ENCODE measurements around the gene UHRF2.

UHRF2 gene

DNA sequence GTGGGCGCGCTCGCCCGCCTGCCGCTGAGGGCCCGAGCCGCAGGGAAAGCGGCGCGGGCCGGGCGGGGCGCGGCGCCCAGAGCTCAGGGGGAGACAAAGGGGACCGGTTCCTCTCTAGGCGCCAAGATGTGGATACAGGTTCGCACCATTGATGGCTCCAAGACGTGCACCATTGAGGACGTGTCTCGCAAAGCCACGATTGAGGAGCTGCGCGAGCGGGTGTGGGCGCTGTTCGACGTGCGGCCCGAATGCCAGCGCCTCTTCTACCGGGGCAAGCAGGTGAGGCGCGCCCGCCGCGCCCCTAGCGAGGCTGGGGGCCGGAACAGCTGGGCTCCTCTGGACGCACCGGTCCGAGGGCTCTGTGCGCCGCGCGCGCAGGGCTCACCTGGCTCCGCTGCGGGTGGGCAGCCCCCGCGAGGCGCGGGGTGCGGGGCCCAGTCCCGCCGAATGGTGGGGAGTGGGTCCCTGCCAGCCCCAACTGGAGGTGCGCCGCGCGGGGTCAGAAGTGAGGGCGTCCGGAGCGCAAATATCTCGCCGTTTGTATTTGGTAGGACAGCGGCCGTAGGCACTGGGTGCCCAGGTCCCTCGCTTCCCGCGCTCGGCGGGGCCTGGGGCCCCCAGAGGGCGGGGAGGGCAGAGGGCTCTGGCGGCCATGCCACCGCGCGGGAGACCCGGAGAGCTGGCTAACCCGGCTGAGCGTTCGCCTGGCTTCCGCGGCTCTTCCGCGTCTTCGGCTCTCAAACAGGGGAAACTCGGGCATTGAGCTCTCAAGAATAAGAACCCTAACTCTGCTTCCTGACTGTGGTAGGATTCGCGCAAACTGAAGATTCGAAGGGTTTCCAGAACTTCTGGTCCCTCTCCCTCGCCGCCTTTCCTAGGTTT lies 607 bp downstream of the UHRF2 start:
- Mint-ChIP-seq H3K36me3 (peaks cover 6% of the 10 kb centered on the region), H3K4me1 (peaks cover 44% of the 10 kb centered on the region), H3K9me3 (no peaks in the 10 kb centered on the region), H3K27me3 (no peaks in the 10 kb centered on the region), H3K27ac (peak overlapping the region; percentile 84), H3K4me3 (peak overlapping the region; percentile 88)

DNA sequence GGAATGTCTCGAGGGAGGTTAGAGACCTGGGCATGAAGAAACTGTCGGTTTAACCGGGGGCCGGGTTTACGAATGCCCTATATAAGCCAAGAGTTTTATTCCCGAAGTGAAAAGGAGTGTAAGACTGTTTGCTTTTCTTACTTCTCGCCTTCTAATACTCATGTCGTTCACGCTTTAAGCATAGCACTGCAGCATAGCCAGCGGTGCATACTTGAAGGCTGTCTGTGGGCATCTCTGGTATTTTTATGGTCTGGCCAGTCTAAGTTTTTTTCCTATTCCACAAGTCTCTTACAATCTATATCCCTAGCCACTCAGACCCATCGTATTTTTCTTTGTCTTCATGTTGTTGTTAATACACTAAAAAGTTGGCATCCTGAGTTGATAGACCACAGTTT lies 1.2 kb downstream of the UHRF2 start:
- peaks cover 6% of the 10 kb centered on the region for H3K36me3 Mint-ChIP-seq
- H3K27ac Mint-ChIP-seq, result peak overlapping the region; percentile 84
- peaks cover 51% of the 10 kb centered on the region for H3K4me1 Mint-ChIP-seq
- H3K9me3 Mint-ChIP-seq, result no peaks in the 10 kb centered on the region
- H3K27me3 Mint-ChIP-seq, result no peaks in the 10 kb centered on the region
- peak overlapping the region; percentile 88 for H3K4me3 Mint-ChIP-seq

GRCh38 chr9:6415266-6415665 lies 2.3 kb downstream of the UHRF2 start:
- H3K4me1 Mint-ChIP-seq, result peaks cover 53% of the 10 kb centered on the region
- peak overlapping the region; percentile 88 for H3K4me3 Mint-ChIP-seq
- H3K9me3 Mint-ChIP-seq, result no peaks in the 10 kb centered on the region
- no peak overlapping the region for H3K27ac Mint-ChIP-seq
- no peaks in the 10 kb centered on the region for H3K27me3 Mint-ChIP-seq
- H3K36me3 Mint-ChIP-seq, result peaks cover 6% of the 10 kb centered on the region

DNA sequence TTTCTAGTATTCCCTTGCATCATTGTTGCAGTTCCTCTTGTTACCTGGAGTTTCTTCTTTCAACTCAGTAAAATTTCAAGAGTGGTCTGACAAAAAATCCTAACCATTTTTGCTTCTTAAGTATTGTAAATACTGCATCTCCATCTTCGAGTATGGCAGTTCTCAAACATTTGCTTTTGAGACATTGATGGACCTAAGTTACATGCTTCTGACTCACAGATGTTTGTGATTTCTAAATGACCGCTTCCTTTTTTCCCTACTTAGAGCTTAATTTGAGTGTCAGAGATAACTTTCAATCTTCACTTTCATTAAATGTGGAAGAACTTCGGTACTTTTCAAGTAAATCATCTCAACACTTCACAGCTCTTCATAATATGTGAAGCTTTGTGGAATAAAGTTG lies 4.2 kb downstream of the UHRF2 start:
- Mint-ChIP-seq H3K4me3 (peak overlapping the region; percentile 12), H3K4me1 (peaks cover 66% of the 10 kb centered on the region), H3K27me3 (no peaks in the 10 kb centered on the region), H3K9me3 (no peaks in the 10 kb centered on the region), H3K36me3 (peaks cover 8% of the 10 kb centered on the region), H3K27ac (peak overlapping the region; percentile 6)

GRCh38 chr9:6418764-6419163 lies 5.8 kb downstream of the UHRF2 start:
- Mint-ChIP-seq H3K4me1 (peaks cover 78% of the 10 kb centered on the region), H3K4me3 (no peak overlapping the region), H3K9me3 (no peaks in the 10 kb centered on the region), H3K27ac (peak overlapping the region; percentile 46), H3K36me3 (peaks cover 8% of the 10 kb centered on the region), H3K27me3 (no peaks in the 10 kb centered on the region)

- H3K4me1 Mint-ChIP-seq, result peaks cover 77% of the 10 kb centered on the region
- no peak overlapping the region for H3K4me3 Mint-ChIP-seq
- H3K27me3 Mint-ChIP-seq, result no peaks in the 10 kb centered on the region
- H3K36me3 Mint-ChIP-seq, result peaks cover 12% of the 10 kb centered on the region
- no peaks in the 10 kb centered on the region for H3K9me3 Mint-ChIP-seq
- H3K27ac Mint-ChIP-seq, result no peak overlapping the region
Measured at GRCh38 chr9:6424940-6425339, 11.9 kb downstream of the UHRF2 start.

DNA sequence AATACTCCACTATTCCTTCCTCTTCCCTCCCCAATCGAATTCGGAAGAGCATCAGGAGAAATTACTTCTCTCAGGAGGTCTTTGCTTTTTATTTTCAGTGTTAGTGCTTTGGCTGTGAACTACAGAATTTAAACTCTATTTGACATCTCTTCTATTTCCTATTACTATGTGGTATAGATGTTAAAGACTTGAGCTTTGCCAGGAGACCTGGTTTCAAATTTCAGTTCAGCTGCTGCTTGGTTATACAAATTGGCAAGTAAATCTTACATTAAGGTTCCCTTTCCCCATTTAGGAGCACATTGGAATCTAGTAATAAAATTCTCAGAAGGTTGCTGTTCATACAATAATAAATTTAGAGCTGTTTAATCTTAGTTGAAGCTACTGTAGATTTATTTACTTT lies 13.1 kb downstream of the UHRF2 start:
- H3K9me3 Mint-ChIP-seq, result no peaks in the 10 kb centered on the region
- H3K27me3 Mint-ChIP-seq, result no peaks in the 10 kb centered on the region
- H3K36me3 Mint-ChIP-seq, result peaks cover 16% of the 10 kb centered on the region
- no peak overlapping the region for H3K4me3 Mint-ChIP-seq
- peak overlapping the region; percentile 43 for H3K27ac Mint-ChIP-seq
- H3K4me1 Mint-ChIP-seq, result peaks cover 79% of the 10 kb centered on the region

- H3K27ac Mint-ChIP-seq, result peak overlapping the region; percentile 19
- no peaks in the 10 kb centered on the region for H3K27me3 Mint-ChIP-seq
- H3K9me3 Mint-ChIP-seq, result no peaks in the 10 kb centered on the region
- peak overlapping the region; percentile 34 for H3K4me3 Mint-ChIP-seq
- peaks cover 20% of the 10 kb centered on the region for H3K36me3 Mint-ChIP-seq
- H3K4me1 Mint-ChIP-seq, result peaks cover 81% of the 10 kb centered on the region
Measured at GRCh38 chr9:6428940-6429889, 16.2 kb downstream of the UHRF2 start.

GRCh38 chr9:6431038-6431437 lies 18.0 kb downstream of the UHRF2 start:
- peak overlapping the region; percentile 20 for H3K27ac Mint-ChIP-seq
- no peaks in the 10 kb centered on the region for H3K27me3 Mint-ChIP-seq
- no peaks in the 10 kb centered on the region for H3K9me3 Mint-ChIP-seq
- H3K4me1 Mint-ChIP-seq, result peaks cover 71% of the 10 kb centered on the region
- peaks cover 21% of the 10 kb centered on the region for H3K36me3 Mint-ChIP-seq
- peak overlapping the region; percentile 37 for H3K4me3 Mint-ChIP-seq

DNA sequence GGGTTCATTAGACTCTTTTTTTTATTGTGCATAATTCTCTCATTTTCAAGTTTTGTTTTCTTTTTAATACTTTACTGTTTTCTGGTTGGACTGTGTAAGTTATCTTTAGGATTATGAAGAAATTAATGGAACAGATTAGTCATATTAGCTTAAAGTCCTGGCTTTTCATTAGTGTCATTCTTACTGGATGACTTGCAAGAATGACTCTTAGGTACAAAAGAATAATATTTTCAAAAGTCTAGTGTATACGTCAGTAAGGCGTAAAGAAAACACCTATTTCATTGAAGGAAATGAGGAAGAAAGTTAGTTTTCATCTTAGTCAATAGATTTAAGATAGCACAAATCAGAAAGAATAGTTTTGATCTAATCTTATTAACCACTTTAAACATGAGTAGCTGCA lies 20.4 kb downstream of the UHRF2 start:
- Mint-ChIP-seq H3K27me3 (no peaks in the 10 kb centered on the region), H3K27ac (no peak overlapping the region), H3K9me3 (no peaks in the 10 kb centered on the region), H3K4me3 (peak overlapping the region; percentile 12), H3K36me3 (peaks cover 19% of the 10 kb centered on the region), H3K4me1 (peaks cover 75% of the 10 kb centered on the region)

- H3K4me3 Mint-ChIP-seq, result no peak overlapping the region
- peaks cover 12% of the 10 kb centered on the region for H3K36me3 Mint-ChIP-seq
- no peaks in the 10 kb centered on the region for H3K9me3 Mint-ChIP-seq
- peaks cover 80% of the 10 kb centered on the region for H3K4me1 Mint-ChIP-seq
- no peaks in the 10 kb centered on the region for H3K27me3 Mint-ChIP-seq
- peak overlapping the region; percentile 5 for H3K27ac Mint-ChIP-seq
Measured at GRCh38 chr9:6439051-6439703, 26.2 kb downstream of the UHRF2 start.

- Mint-ChIP-seq H3K4me3 (no peak overlapping the region), H3K27ac (no peak overlapping the region), H3K4me1 (peaks cover 81% of the 10 kb centered on the region), H3K27me3 (no peaks in the 10 kb centered on the region), H3K36me3 (peaks cover 11% of the 10 kb centered on the region), H3K9me3 (no peaks in the 10 kb centered on the region)
Measured at GRCh38 chr9:6440405-6440804, 27.4 kb downstream of the UHRF2 start.

- Mint-ChIP-seq H3K4me3 (no peak overlapping the region), H3K27me3 (no peaks in the 10 kb centered on the region), H3K36me3 (peaks cover 12% of the 10 kb centered on the region), H3K9me3 (no peaks in the 10 kb centered on the region), H3K4me1 (peaks cover 82% of the 10 kb centered on the region), H3K27ac (no peak overlapping the region)
Measured at GRCh38 chr9:6441269-6441668, 28.3 kb downstream of the UHRF2 start.

DNA sequence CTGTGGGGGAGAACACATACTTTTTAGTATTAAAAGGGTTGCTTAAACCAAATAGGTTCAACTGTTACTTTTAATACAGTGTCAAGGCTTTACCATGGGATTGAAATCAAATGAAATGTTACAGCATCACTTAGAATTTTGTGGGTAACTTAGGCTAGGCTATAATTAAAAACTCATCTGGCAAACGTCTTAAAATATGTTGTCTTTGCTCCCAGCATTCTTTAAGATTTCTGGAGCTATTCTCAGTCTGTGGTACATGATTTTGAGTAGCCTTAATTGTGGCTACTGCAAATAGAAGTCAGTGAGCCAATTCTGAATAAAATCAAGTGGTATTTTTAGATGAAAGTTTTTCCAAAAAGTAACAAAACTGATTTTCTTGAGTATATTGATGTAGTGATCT lies 30.7 kb downstream of the UHRF2 start:
- Mint-ChIP-seq H3K4me1 (peaks cover 79% of the 10 kb centered on the region), H3K27me3 (no peaks in the 10 kb centered on the region), H3K9me3 (no peaks in the 10 kb centered on the region), H3K4me3 (peak overlapping the region; percentile 4), H3K27ac (peak overlapping the region; percentile 69), H3K36me3 (peaks cover 11% of the 10 kb centered on the region)

GRCh38 chr9:6444128-6444527 lies 31.1 kb downstream of the UHRF2 start:
- peaks cover 79% of the 10 kb centered on the region for H3K4me1 Mint-ChIP-seq
- peak overlapping the region; percentile 69 for H3K27ac Mint-ChIP-seq
- peak overlapping the region; percentile 4 for H3K4me3 Mint-ChIP-seq
- no peaks in the 10 kb centered on the region for H3K9me3 Mint-ChIP-seq
- no peaks in the 10 kb centered on the region for H3K27me3 Mint-ChIP-seq
- peaks cover 11% of the 10 kb centered on the region for H3K36me3 Mint-ChIP-seq
